Panc1 (cell line): ENCODE data around the gene STAT3.

ENCODE experiments used
- POLR2AphosphoS5 ChIP-seq: IDR thresholded peaks from 2 replicates; pipeline ENCODE4 v1.6.1; 2012; ENCODE audit warnings: mild to moderate bottlenecking, low read depth, low read length, moderate library complexity
- SIN3A ChIP-seq: IDR thresholded peaks from 2 replicates; pipeline ENCODE4 v1.6.1; 2012; ENCODE audit warnings: low read depth, mild to moderate bottlenecking, low read length, moderate library complexity, borderline replicate concordance; ENCODE audit not compliant: insufficient read depth
- TF ChIP-seq, protein P1 (sequence below): fragments of 450-650 bp; IDR thresholded peaks from 2 replicates; pipeline ENCODE4 v1.5.1; 2017; ENCODE audit warnings: mild to moderate bottlenecking

DNA sequence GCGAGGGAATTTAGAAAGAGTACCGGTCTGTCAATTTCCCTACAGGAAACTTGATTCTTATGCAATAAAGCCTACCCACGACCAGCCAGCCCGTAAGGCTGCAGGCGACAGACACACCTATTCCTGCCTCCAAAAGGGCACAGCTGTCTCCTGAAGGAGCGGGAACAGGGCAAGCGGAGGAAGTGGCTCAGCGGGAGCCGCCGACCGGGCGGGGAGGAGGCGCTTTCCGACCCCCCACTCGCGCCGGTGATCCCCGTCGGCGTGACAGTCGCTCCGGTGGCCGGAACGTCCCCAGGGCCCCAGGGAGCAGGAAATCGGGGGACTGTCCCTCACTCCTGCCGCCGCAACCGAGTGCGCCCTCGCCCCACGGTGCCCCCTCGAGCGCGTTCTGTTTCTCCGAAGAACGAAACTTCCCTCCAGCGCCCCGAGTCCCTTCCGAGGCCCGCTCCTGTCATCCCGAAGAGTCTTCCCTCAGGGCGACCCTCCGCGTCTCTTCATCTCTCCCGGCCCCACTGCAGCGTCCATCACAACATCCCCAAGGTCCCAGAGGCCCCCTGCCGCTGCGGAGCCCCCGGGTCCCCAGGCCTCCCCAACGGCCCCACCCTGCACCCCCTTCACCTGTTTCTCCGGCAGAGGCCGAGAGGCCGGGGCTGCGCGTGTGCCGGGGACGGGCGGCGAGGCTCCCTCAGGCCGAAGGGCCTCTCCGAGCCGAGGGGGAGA lies 421 bp downstream of the STAT3 start:
- TF ChIP-seq, protein P1, sequence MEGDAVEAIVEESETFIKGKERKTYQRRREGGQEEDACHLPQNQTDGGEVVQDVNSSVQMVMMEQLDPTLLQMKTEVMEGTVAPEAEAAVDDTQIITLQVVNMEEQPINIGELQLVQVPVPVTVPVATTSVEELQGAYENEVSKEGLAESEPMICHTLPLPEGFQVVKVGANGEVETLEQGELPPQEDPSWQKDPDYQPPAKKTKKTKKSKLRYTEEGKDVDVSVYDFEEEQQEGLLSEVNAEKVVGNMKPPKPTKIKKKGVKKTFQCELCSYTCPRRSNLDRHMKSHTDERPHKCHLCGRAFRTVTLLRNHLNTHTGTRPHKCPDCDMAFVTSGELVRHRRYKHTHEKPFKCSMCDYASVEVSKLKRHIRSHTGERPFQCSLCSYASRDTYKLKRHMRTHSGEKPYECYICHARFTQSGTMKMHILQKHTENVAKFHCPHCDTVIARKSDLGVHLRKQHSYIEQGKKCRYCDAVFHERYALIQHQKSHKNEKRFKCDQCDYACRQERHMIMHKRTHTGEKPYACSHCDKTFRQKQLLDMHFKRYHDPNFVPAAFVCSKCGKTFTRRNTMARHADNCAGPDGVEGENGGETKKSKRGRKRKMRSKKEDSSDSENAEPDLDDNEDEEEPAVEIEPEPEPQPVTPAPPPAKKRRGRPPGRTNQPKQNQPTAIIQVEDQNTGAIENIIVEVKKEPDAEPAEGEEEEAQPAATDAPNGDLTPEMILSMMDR, result no peak
- TF ChIP-seq SIN3A, result no peak; the same call in 1 of the 2 replicates
- TF ChIP-seq POLR2AphosphoS5, result no peak
